Left renal cortex interstitium (tissue), 4 donors: ENCODE measurements around the gene MTARC1. TPM values are rescaled to one million over a fixed set of nuclear protein-coding genes. Genes with fewer than 3 reads are reported as not detected.

Experiments used
- DNase-seq, 4 donors: peaks; one replicate each; pipeline ENCODE4 v3.0.0-alpha.2; 2013; ENCODE audit warnings: low read depth in 4 of 4, low spot score in 2 of 4, missing footprints in 1 of 4
- polyA plus RNA-seq, 4 donors: library from polyadenylated mRNA; unstranded; fragments of 120-200 nt; gene quantifications; one replicate each; pipeline ENCODE4 v1.2.1, GENCODE V29; 2013; ENCODE audit not compliant: insufficient read length in 4 of 4

Gene MTARC1
- polyA plus RNA-seq, 4 donors = 17.8 to 26.9 (median 19.1) TPM

GRCh38 chr1:220827445-220828178 lies 40.9 kb downstream of the MTARC1 start:
- DNase-seq = no peak

- DNase-seq = no peak
Observed at GRCh38 chr1:220828179-220828490, 41.4 kb downstream of the MTARC1 start.

- DNase-seq = no peak
Observed at GRCh38 chr1:220828950-220829586, 42.4 kb downstream of the MTARC1 start.

- no peak for DNase-seq
Observed at GRCh38 chr1:220833436-220833835, 46.7 kb downstream of the MTARC1 start.

GRCh38 chr1:220834155-220834870 lies 47.6 kb downstream of the MTARC1 start:
- no peak for DNase-seq

Other genes with a start within 250 kb of the MTARC1 start
- gene C1orf115, start 96.5 kb upstream of the MTARC1 start, polyA plus RNA-seq = 10 to 100 TPM; 22.9 to 26.2 (median 23.9) TPM
- 10 to 100 TPM; 45.3 to 55.4 (median 49.8) TPM for gene MTARC2, start 38.6 kb upstream of the MTARC1 start, polyA plus RNA-seq
- gene HLX, start 92.5 kb downstream of the MTARC1 start, polyA plus RNA-seq = 10 to 100 TPM in 1 of 4 donors, 1 to 10 TPM in 3; 8.8 to 12.0 (median 9.7) TPM